Upper lobe of right lung (tissue), 1 donor: ENCODE data around the gene MED15. TPM values are rescaled to one million over a fixed set of nuclear protein-coding genes. Genes with fewer than 3 reads are reported as not detected.

Experiments
- ATAC-seq: fragments of 200-7000 bp; cut with Tn5 transposase; one replicate; pipeline ENCODE4 v1.9.1; 2020; ENCODE audit warnings: mild to moderate bottlenecking, moderate library complexity
- DNase-seq: peaks from one replicate; pipeline ENCODE4 v3.0.0-alpha.2; 2020
- H3K27ac ChIP-seq: fragments of 200-600 bp; one replicate; pipeline ENCODE4 v1.8.0; 2022
- H3K27me3 ChIP-seq: fragments of 200-600 bp; one replicate; pipeline ENCODE4 v1.8.0; 2022; ENCODE audit warnings: mild to moderate bottlenecking
- H3K36me3 ChIP-seq: fragments of 200-600 bp; one replicate; pipeline ENCODE4 v1.8.0; 2022
- H3K4me1 ChIP-seq: fragments of 200-600 bp; one replicate; pipeline ENCODE4 v1.8.0; 2022
- H3K4me3 ChIP-seq: fragments of 200-600 bp; one replicate; pipeline ENCODE4 v1.8.0; 2022; ENCODE audit warnings: mild to moderate bottlenecking
- H3K9me3 ChIP-seq: fragments of 200-600 bp; one replicate; pipeline ENCODE4 v1.8.0; 2022
- intact Hi-C: fragments of 100-400 bp; cut with DNase I; formaldehyde crosslinking; loops from one replicate; pipeline ENCODE4 v1.11.0; 2022
- total RNA-seq: library from RNA; stranded (reverse); fragmentation: NEBNext Ultra II Directional; extraction: Animal tissue kit (Norgen Biotek cat#: 25700); gene quantifications from one replicate; pipeline ENCODE4 v1.2.1, GENCODE V29; 2021
- TF ChIP-seq, protein P1 (sequence below): fragments of 200-600 bp; IDR thresholded peaks from one replicate; pipeline ENCODE4 v1.8.0; 2022; ENCODE audit warnings: antibody characterized with exemption
- donor health status: DM: no; HTN: yes; CAD: no; lungs with severe emphysema.

Gene MED15
- total RNA-seq, 1 donor from 2014 or later, result 96.9 TPM

DNA sequence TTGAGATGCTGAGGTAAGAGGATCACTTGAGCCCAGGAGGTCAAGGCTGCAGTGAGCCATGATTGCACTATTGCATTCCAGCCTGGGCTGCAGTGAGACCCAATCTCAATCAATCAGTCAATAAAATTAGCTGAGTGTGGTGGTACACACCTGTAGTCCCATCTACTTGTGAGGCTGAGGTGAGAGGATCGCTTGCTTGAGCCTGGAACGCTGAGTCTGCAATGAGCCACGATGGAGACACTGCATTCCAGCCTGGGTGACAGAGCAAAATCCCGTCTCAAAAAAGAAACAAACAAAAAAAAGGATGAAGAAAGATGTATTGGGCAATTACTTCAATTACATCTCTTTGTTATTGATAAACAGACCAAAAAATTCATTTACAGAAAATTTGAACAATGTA, 54.5 kb downstream of the MED15 start:
- intact Hi-C loops, result no loop called here
- Histone ChIP-seq H3K4me1 (peaks cover 22% of the 10 kb centered on the region), H3K4me3 (no peak overlapping the region), H3K9me3 (no peaks in the 10 kb centered on the region), H3K36me3 (peaks cover 68% of the 10 kb centered on the region), H3K27ac (no peak overlapping the region), H3K27me3 (no peaks in the 10 kb centered on the region)
- DNase-seq (no peak), ATAC-seq (no peak)
- TF ChIP-seq, protein P1, sequence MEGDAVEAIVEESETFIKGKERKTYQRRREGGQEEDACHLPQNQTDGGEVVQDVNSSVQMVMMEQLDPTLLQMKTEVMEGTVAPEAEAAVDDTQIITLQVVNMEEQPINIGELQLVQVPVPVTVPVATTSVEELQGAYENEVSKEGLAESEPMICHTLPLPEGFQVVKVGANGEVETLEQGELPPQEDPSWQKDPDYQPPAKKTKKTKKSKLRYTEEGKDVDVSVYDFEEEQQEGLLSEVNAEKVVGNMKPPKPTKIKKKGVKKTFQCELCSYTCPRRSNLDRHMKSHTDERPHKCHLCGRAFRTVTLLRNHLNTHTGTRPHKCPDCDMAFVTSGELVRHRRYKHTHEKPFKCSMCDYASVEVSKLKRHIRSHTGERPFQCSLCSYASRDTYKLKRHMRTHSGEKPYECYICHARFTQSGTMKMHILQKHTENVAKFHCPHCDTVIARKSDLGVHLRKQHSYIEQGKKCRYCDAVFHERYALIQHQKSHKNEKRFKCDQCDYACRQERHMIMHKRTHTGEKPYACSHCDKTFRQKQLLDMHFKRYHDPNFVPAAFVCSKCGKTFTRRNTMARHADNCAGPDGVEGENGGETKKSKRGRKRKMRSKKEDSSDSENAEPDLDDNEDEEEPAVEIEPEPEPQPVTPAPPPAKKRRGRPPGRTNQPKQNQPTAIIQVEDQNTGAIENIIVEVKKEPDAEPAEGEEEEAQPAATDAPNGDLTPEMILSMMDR, result no peak

DNA sequence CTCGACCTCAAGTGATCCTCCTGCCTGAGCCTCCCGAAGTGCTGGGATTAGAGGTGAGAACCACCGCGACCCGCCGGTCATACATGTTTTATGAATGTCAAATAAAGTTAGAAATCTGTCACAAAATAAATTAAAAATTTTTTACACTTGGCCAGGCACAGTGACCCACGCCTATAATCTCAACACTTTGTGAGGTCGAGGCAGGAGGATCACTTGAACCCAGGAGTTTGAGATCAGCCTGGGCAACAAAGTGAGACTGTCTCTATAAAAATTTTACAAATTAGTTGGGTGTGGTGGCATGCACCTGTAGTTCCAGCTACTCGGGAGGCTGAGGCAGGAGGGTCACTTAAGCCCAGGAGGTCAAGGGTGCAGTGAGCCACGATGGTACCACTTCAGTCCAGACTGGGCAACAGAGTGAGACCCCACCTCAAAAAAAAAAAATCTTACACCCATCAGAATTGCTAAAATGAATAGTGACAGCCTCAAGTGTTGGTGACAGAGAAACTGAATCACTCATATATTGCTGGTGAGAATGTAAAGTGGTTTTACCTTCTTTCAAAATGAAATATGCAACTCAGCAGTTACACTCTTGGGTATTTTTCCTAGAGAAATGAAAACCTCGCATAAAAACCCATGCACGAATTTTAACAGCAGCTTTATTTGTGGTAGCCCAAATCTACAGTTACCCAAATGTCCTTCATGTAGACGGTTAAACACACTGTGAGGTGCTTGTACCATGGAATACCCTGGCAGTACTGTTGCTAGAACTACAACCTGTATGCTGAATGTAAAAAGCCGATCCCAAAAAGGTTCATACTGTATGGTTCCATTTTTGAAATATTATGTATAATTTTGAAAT, 55.4 kb downstream of the MED15 start:
- Histone ChIP-seq H3K36me3 (peaks cover 77% of the 10 kb centered on the region), H3K27me3 (no peaks in the 10 kb centered on the region), H3K27ac (no peak overlapping the region), H3K9me3 (no peaks in the 10 kb centered on the region), H3K4me3 (no peak overlapping the region), H3K4me1 (peaks cover 22% of the 10 kb centered on the region)
- TF ChIP-seq, protein P1, result no peak
- intact Hi-C loops, result no loop called here
- no peak for ATAC-seq
- DNase-seq, result no peak

DNA sequence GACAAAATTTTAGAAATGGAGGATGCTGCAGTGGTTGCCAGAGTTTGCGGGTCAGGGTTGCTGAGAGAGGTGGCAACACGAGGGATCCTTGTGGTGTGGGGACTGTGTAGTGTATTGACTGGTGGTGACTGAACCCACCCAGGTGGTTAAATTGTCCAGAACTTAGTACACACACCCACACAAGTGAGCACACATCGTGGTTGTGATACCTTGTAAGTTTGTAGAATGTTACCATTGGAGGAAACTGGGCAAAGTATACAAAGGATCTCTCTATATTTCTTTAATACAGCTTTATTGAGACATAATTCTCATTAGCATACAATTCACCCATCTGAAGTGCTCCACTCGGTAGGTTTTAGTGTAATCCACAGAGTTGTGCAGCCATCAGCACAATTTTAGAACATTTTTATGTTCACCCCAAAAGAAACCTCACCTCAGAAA, 56.1 kb downstream of the MED15 start:
- intact Hi-C loops, result no loop called here
- Histone ChIP-seq H3K27me3 (no peaks in the 10 kb centered on the region), H3K9me3 (no peaks in the 10 kb centered on the region), H3K4me1 (peaks cover 23% of the 10 kb centered on the region), H3K36me3 (peaks cover 78% of the 10 kb centered on the region), H3K27ac (no peak overlapping the region), H3K4me3 (no peak overlapping the region)
- DNase-seq, result no peak
- ATAC-seq, result no peak
- TF ChIP-seq, protein P1, result no peak

DNA sequence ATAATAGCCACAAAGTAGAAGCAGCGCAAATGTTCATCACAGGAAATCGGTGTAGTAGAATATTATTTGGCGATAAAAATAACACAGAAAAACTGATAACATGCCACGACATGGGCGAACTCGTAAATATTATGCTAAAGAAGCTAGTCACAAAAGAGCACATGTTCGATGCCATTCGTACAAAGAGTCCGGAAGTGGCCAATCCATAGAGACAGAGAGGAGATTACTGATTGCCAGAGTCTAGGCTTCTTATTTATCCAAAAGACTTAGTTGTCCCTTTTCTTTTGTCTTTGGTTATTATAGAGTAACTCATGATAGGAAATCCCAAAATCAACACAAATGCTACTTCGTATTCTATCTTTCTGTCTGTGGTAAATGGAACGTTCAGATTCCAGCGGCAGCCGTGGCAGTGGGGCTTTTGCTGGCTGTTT, 56.5 kb downstream of the MED15 start:
- no peak for DNase-seq

GRCh38 chr22:20565079-20565734, 57.8 kb downstream of the MED15 start:
- Histone ChIP-seq H3K4me1 (peaks cover 40% of the 10 kb centered on the region), H3K27me3 (no peaks in the 10 kb centered on the region), H3K36me3 (peaks cover 67% of the 10 kb centered on the region), H3K9me3 (no peaks in the 10 kb centered on the region), H3K4me3 (no peak overlapping the region), H3K27ac (no peak overlapping the region)
- ATAC-seq, result no peak
- intact Hi-C loops, result no loop called here
- DNase-seq, result peak; percentile 21
- TF ChIP-seq, protein P1, result no peak

More for the DNA sequence above, 56.5 kb downstream of the MED15 start:
- H3K27me3 ChIP-seq, result no peaks in the 10 kb centered on the region
- TF ChIP-seq, protein P1, result no peak
- intact Hi-C loops, result no loop called here
- no peaks in the 10 kb centered on the region for H3K9me3 ChIP-seq
- no peak overlapping the region for H3K27ac ChIP-seq
- no peak for ATAC-seq
- H3K4me3 ChIP-seq, result no peak overlapping the region
- peaks cover 78% of the 10 kb centered on the region for H3K36me3 ChIP-seq
- peaks cover 28% of the 10 kb centered on the region for H3K4me1 ChIP-seq
